ENCODE measurements around the gene SPANXD. TPM values are rescaled to one million over a fixed set of nuclear protein-coding genes. Genes with fewer than 3 reads are reported as not detected.

The SPANXD gene
- total RNA-seq, 1 experiment from 2014 or later, result not detected

- TF ChIP-seq EZH2phosphoT487 (IDR thresholded peaks at IDR 0.05; ENCODE audit: borderline replicate concordance) (no peak), RAD21 (IDR thresholded peaks at IDR 0.05; ENCODE audit: low read depth) (no peak), YY1 (IDR thresholded peaks at IDR 0.05; ENCODE audit: extremely low read depth, insufficient replicate concordance, low read depth, low read length) (no peak), ATF3 (IDR thresholded peaks at IDR 0.05) (no peak), EZH2 (IDR thresholded peaks at IDR 0.05) (no peak), CBX3 (IDR thresholded peaks at IDR 0.05; ENCODE audit: low read depth) (no peak), SIN3A (IDR thresholded peaks at IDR 0.05; ENCODE audit: low read depth) (no peak), MAX (IDR thresholded peaks at IDR 0.05) (no peak), TCF7L2 (IDR thresholded peaks at IDR 0.05; ENCODE audit: borderline replicate concordance, extremely low read depth, insufficient read depth, insufficient read length) (no peak)
- no peak overlapping the region for H3K4me2 ChIP-seq (ENCODE audit: low read length)
- BruUV-seq (replicated peaks), result no TSS peak
- CTCF ChIA-PET, result no interaction called here
- RAD21 ChIA-PET (ENCODE audit: low non-redundant PET in 1 of 2, low total read pairs in 2 of 2, uncharacterized antibody in 2 of 2, unreplicated experiment in 2 of 2), result no interaction called here
- no peaks in the 10 kb centered on the region for H3K27me3 ChIP-seq (ENCODE audit: insufficient read depth, low read length)
- H4K20me1 ChIP-seq (ENCODE audit: insufficient read depth), result no peaks in the 10 kb centered on the region
- no peak overlapping the region for H3K27ac ChIP-seq (ENCODE audit: low read depth, low read length)
- H2AFZ ChIP-seq (ENCODE audit: low read depth, low read length, poor library complexity, severe bottlenecking), result no peak overlapping the region
- no peak overlapping the region for H3K9ac ChIP-seq (ENCODE audit: low read length)
- DNase-seq (ENCODE audit: low read depth, low spot score) (no peak), ATAC-seq (no peak)
- no peaks in the 10 kb centered on the region for H3K79me2 ChIP-seq (ENCODE audit: insufficient read depth, low read length)
- no peaks in the 10 kb centered on the region for H3K4me1 ChIP-seq (ENCODE audit: control insufficient read depth in 1 of 2, insufficient read depth in 2 of 2, low read length in 2 of 2)
- intact Hi-C loops (cut with micrococcal nuclease), result no loop called here
- POLR2A ChIA-PET, result no interaction called here
- H3K9me3 ChIP-seq (ENCODE audit: control insufficient read depth in 1 of 2, insufficient read depth in 1 of 2, low read depth in 1 of 2, low read length in 2 of 2), result no peaks in the 10 kb centered on the region
- no peaks in the 10 kb centered on the region for H3K9me2 ChIP-seq (ENCODE audit: insufficient read depth)
- H3K36me3 ChIP-seq (ENCODE audit: control insufficient read depth in 1 of 2, insufficient read depth in 2 of 2, low read length in 2 of 2), result no peaks in the 10 kb centered on the region
- no peak overlapping the region for H3K4me3 ChIP-seq (replicated peaks in 1 of 2; ENCODE audit: low read depth in 1 of 2, low read length in 2 of 2)
Measured at GRCh38 chrX:141732031-141732430, 33.5 kb upstream of the SPANXD start.

GRCh38 chrX:141724186-141724585, 25.6 kb upstream of the SPANXD start:
- intact Hi-C loops (cut with micrococcal nuclease), result no loop called here
- no peaks in the 10 kb centered on the region for H3K9me2 ChIP-seq (ENCODE audit: insufficient read depth)
- no peak overlapping the region for H3K4me2 ChIP-seq (ENCODE audit: low read length)
- TF ChIP-seq YY1 (IDR thresholded peaks at IDR 0.05; ENCODE audit: extremely low read depth, insufficient replicate concordance, low read depth, low read length), result no peak
- no peak for TF ChIP-seq EGR1 (IDR thresholded peaks at IDR 0.05; ENCODE audit: low read depth)
- TF ChIP-seq RAD21 (IDR thresholded peaks at IDR 0.05; ENCODE audit: low read depth), result no peak
- no peak for TF ChIP-seq ZBTB33 (IDR thresholded peaks at IDR 0.05; ENCODE audit: extremely low read depth, insufficient replicate concordance, low read length)
- TF ChIP-seq EZH2phosphoT487 (IDR thresholded peaks at IDR 0.05; ENCODE audit: borderline replicate concordance), result no peak
- TF ChIP-seq SIN3A (IDR thresholded peaks at IDR 0.05; ENCODE audit: low read depth), result no peak
- TF ChIP-seq CBX3 (IDR thresholded peaks at IDR 0.05; ENCODE audit: low read depth), result no peak
- no peak for TF ChIP-seq MAX (IDR thresholded peaks at IDR 0.05)
- no peak for TF ChIP-seq ELF1 (IDR thresholded peaks at IDR 0.05; ENCODE audit: borderline replicate concordance, low read depth)
- TF ChIP-seq REST (IDR thresholded peaks at IDR 0.05; ENCODE audit: low read depth), result no peak
- no peak for TF ChIP-seq POLR2A (IDR thresholded peaks at IDR 0.05; ENCODE audit: borderline replicate concordance, extremely low read depth, insufficient read depth, insufficient read length)

More at GRCh38 chrX:141724186-141724585, 25.6 kb upstream of the SPANXD start:
- POLR2A ChIA-PET, result no interaction called here
- H3K79me2 ChIP-seq (ENCODE audit: insufficient read depth, low read length), result no peaks in the 10 kb centered on the region
- no peak overlapping the region for H2AFZ ChIP-seq (ENCODE audit: low read depth, low read length, poor library complexity, severe bottlenecking)
- no peaks in the 10 kb centered on the region for H4K20me1 ChIP-seq (ENCODE audit: insufficient read depth)
- CTCF ChIA-PET, result no interaction called here
- no peak for DNase-seq (ENCODE audit: low read depth, low spot score)
- ATAC-seq, result no peak
- H3K4me1 ChIP-seq (ENCODE audit: control insufficient read depth in 1 of 2, insufficient read depth in 2 of 2, low read length in 2 of 2), result no peaks in the 10 kb centered on the region
- RAD21 ChIA-PET (ENCODE audit: low non-redundant PET in 1 of 2, low total read pairs in 2 of 2, uncharacterized antibody in 2 of 2, unreplicated experiment in 2 of 2), result no interaction called here
- no peaks in the 10 kb centered on the region for H3K9me3 ChIP-seq (ENCODE audit: control insufficient read depth in 1 of 2, insufficient read depth in 1 of 2, low read depth in 1 of 2, low read length in 2 of 2)
- H3K36me3 ChIP-seq (ENCODE audit: control insufficient read depth in 1 of 2, insufficient read depth in 2 of 2, low read length in 2 of 2), result no peaks in the 10 kb centered on the region
- H3K27ac ChIP-seq (ENCODE audit: low read depth, low read length), result no peak overlapping the region
- no peak overlapping the region for H3K9ac ChIP-seq (ENCODE audit: low read length)
- no peak overlapping the region for H3K4me3 ChIP-seq (replicated peaks in 1 of 2; ENCODE audit: low read depth in 1 of 2, low read length in 2 of 2)
- no peaks in the 10 kb centered on the region for H3K27me3 ChIP-seq (ENCODE audit: insufficient read depth, low read length)
- BruUV-seq (replicated peaks), result no TSS peak
